Measurements from ENCODE around the gene NAA16.
"Not testable (repeated sequence)": the region's sequence is repeated elsewhere in the genome, so short reads cannot be mapped to it uniquely, and the experiment has no call there.

Gene NAA16

GRCh38 chr13:41356385-41356648 lies 45.2 kb downstream of the NAA16 start:
- DNase-seq (ENCODE audit: low read depth), result not testable (repeated sequence)

DNA sequence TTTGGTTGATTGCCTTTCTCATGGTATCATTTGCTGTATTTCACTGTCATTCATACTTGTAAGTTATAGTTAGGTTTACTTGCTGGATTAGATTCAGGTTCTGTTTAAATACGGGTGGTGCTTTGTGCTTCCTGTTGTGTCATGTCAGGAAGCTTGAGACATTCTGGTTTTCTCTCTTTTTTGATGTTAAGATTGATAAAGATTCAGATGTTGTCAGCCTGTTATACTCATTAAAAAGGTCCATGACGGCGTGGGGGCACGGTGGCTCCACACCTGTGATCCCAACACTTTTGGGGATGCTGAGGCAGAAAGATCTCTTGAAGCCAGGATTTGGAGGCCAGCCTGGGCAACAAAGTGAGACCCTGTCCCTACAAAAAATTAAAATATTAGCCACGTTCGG lies 45.7 kb downstream of the NAA16 start:
- DNase-seq (ENCODE audit: low read depth), result peak; percentile 9

DNA sequence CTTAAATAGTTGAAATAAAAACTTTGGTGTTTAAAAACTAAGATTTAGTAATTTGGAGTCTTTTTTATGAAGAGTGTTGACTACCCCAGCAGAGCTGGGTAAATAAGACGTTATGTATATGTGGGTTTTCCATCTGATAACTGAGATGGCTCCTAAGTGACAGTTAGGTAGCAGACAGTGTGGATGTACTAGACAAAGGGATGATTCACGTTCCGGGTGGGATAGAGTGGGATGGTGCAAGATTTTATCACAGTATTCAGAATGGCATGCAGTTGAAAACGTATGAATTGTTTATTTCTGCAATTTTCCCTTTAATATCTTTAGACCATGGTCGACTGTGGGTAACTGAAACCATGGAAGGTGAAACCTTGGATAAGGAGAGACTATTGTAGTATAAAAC lies 50.4 kb downstream of the NAA16 start:
- no peak for DNase-seq (ENCODE audit: low read depth)

- DNase-seq (ENCODE audit: low read depth), result no peak
These were observed 53.0 kb downstream of the NAA16 start for GRCh38 chr13:41364043-41364442.

- DNase-seq (ENCODE audit: low read depth), result no peak
These were observed 54.6 kb downstream of the NAA16 start for GRCh38 chr13:41365631-41366030.

- DNase-seq (ENCODE audit: low read depth), result no peak
These were observed 59.7 kb downstream of the NAA16 start for GRCh38 chr13:41370736-41371135.

GRCh38 chr13:41377446-41377845 lies 66.4 kb downstream of the NAA16 start:
- DNase-seq (ENCODE audit: low read depth), result no peak

DNA sequence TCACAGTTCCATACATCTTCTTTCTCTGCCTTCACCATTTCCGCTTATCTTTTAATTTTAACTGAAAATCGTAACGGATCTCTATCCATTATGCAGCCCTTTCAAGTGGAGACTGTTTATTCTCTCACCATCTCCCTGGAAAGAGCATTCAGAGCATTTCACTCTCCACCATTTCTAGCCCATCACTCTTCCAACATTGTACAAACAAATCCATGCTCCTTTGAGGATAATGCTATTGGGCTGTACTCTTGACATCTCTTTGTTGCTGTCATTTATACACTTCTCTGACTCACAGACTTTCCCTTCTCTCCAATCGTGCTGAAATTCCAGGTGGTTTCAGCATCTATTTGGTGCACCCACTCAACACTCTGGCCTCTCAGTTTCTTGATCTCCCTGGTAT lies 71.4 kb downstream of the NAA16 start:
- no peak for DNase-seq (ENCODE audit: low read depth)

- DNase-seq (ENCODE audit: low read depth), result no peak
These were observed 72.3 kb downstream of the NAA16 start for GRCh38 chr13:41383386-41383785.

- DNase-seq (ENCODE audit: low read depth), result no peak
These were observed 73.9 kb downstream of the NAA16 start for GRCh38 chr13:41384749-41385503.

DNA sequence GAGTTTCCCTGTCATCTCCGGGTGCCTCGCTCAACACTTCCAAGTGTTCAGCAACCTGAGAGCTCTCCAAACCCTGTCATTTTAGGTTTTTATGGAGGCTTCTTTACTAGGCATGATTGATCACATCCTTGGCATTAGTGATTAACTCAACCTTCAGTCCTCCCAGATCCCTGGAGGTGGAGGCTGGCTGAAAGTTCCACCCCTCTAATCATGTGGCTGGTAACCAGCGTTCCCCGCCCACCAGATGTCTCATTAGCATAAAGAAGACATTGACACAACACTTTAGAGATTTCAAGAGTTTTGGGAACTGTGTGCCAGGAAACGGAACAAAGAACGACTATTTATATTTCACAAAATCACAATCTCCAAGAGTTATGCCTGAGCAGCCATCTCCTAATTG lies 75.1 kb downstream of the NAA16 start:
- no peak for DNase-seq (ENCODE audit: low read depth)

DNA sequence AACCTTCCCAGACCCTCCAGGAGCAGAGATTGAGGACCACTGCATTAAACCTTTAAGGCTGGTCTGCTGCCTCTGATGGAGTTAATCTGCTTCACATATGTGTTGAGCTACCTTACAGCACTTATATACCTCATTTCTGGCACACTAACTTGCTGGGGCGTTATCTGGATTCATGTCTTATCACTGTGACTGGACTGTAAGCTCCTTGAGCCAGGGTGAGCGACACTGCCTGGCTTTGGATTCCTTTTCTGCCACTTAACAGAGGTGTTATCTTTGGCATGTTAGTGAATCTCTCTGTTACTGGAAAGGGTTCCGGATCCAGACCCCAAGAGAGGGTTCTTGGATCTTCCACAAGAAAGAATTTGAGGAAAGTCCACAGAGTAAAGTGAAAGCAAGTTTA lies 76.5 kb downstream of the NAA16 start:
- DNase-seq (ENCODE audit: low read depth), result no peak

- DNase-seq (ENCODE audit: low read depth), result no peak
These were observed 77.2 kb downstream of the NAA16 start for GRCh38 chr13:41388143-41388881.

GRCh38 chr13:41389580-41389979 lies 78.5 kb downstream of the NAA16 start:
- DNase-seq (ENCODE audit: low read depth), result no peak

DNA sequence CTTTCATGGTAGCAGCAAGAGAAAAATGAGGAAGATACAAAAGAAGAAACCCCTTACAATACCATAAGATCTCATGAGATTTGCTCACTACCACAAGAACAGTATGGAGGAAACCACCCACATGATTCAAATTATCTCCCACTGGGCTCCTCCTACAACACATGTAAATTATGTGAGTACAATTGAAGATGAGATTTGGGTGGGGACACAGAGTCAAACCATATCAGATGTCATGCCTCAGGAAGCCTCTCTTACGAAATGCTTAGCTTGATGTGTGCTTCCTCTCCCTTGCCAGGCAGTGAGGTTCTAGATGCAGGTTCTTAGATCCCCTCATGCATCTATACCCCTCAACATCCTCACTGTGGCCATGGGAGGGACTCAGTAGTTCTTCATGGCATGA lies 83.1 kb downstream of the NAA16 start:
- DNase-seq (ENCODE audit: low read depth), result no peak

DNA sequence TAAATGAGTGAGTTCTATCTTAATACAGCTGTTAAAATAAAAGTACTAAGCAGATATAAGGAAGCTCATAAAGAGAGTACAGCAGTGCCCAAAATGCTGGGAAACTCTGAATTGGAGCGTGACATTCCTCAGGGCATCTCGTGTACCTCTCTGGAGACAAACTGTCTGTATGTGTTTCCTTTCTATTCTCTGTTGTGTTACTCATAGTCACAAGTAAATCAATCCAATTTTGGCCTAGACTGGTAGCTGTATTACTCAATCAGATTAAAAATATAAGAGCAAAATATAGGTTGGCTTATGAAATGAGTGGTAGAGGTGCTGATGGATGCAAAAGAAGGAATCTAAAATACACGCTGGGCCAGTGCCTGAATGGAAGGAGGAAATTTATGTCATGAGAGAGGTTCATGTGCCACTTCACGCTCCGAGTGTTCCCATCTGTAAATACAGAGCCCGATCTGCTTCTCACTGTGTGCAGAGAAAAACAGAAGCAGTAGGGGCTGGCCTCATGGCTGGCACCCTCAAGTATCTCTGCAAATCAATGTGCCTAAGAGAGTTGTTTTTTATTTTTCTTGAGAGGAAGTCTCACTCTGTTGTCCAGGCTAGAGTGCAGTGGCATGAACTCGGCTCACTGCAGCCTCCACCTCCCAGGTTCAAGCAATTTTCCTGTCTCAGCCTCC lies 87.6 kb downstream of the NAA16 start:
- no peak for DNase-seq (ENCODE audit: low read depth)

- DNase-seq (ENCODE audit: low read depth), result no peak
These were observed 90.3 kb downstream of the NAA16 start for GRCh38 chr13:41401366-41401765.

DNA sequence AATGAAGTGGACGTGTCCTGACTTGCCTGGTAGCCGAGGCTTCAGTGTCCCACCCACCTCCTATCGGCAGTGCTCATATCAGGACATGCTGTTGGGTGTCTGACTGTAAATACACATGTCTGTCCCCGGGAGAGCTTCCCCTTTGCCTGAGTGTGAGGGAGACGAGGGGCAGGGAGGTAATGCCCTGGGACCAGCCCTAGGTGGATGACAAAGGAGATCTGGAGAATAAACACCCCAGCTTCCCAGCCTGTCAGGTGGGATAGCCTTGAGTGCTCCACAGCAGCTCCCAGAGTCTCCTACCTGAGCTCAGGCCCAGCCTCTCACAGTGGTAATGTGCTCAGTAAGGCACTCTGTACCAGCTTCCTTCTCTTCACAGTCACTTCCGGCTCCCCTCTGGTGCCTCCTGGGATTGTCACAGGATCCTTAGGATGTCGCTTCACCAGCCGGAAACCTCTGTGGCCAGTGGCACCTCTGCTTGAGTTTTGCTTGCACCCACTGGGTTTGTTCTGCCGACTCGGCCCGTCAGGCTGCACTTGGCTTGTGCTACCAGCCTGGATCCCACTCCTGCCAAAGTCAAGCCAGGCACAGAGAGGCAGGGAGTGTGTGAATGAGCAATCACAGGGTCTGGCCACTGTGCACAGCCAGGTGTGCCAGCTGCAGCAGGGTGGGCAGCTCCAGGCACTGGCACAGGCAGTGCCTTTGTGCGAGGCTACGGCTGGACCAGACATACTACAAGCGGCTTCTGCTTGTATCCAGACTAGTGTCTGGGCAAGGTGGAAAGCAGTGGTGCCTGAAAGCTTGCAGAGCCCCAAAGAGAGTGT lies 91.8 kb downstream of the NAA16 start:
- no peak for DNase-seq (ENCODE audit: low read depth)

DNA sequence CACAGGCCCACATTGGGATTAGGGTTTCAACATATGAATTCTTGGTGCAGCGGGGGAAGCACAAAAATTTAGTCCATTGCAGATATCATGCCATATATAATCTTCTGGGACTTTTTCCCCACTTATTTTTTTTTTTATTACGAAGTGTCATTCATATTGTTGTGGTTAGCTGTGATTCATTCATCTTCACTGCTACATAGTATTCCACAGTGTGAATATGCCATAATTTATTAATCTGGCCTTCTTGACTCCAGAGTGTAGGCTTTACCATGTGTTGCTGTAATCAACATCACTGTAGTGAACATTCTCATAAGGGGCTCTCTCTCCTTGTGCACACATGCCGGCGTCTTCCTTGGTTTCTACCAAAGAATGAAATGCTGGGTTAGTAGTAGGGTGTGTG lies 92.9 kb downstream of the NAA16 start:
- DNase-seq (ENCODE audit: low read depth), result no peak

- DNase-seq (ENCODE audit: low read depth), result no peak
These were observed 94.3 kb downstream of the NAA16 start for GRCh38 chr13:41405367-41405766.

DNA sequence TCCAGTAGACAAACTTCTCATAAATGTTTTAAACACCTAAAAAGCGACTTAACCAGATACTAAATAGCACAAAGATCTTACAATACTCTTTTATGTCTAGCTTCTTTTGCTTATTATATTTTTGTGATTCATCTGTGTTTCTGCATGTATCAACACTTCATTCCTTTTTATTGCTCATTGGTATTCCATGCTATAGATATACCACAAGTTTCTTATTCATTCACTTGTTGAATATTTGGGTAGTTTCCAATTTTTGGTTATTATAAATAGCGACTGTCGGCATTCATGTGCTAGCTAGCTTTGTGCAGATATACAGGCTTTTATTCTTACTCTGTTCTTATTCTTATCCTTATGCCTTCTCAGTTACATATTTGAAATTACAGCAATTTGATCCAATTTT lies 96.3 kb downstream of the NAA16 start:
- DNase-seq (ENCODE audit: low read depth), result no peak

- DNase-seq (ENCODE audit: low read depth), result no peak
These were observed 97.1 kb downstream of the NAA16 start for GRCh38 chr13:41408121-41408520.

DNA sequence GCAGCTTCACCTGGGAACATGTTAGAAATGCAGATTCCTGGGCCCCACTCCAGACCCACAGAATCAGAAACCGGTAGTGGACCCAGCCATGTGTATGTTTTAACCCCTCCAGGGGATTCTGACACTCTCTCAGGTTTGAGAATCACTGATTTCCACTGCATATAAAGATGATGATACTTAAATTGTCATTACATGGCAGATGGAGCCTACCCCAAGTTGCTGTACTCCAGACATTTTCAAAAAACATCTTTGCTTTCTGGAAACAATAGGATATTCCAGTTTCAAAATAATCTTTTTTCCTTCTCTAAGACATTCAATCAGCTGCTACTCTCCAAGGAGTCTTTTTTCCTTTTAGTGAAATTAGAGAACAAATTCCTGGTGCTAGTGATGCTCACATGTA lies 97.7 kb downstream of the NAA16 start:
- no peak for DNase-seq (ENCODE audit: low read depth)

Data from stimulated activated CD8-positive, alpha-beta memory T cell treated with anti-CD3 and anti-CD28 coated beads, Interleukin-15, amount 100 ng/mL, for 1 hour (primary cell).